Measurements from ENCODE around the gene DOCK11.

GRCh38 chrX:118585296-118585695, 89.7 kb downstream of the DOCK11 start:
- TF ChIP-seq CTCF (IDR thresholded peaks at IDR 0.05): no peak
- no peak for TF ChIP-seq POLR2A (IDR thresholded peaks at IDR 0.05)

All from body of pancreas (tissue), 4 donors.